ENCODE measurements around the gene RPS21.
A peak's percentile ranks its signal among the peaks of the same experiment; 100 is the strongest.

The RPS21 gene

DNA sequence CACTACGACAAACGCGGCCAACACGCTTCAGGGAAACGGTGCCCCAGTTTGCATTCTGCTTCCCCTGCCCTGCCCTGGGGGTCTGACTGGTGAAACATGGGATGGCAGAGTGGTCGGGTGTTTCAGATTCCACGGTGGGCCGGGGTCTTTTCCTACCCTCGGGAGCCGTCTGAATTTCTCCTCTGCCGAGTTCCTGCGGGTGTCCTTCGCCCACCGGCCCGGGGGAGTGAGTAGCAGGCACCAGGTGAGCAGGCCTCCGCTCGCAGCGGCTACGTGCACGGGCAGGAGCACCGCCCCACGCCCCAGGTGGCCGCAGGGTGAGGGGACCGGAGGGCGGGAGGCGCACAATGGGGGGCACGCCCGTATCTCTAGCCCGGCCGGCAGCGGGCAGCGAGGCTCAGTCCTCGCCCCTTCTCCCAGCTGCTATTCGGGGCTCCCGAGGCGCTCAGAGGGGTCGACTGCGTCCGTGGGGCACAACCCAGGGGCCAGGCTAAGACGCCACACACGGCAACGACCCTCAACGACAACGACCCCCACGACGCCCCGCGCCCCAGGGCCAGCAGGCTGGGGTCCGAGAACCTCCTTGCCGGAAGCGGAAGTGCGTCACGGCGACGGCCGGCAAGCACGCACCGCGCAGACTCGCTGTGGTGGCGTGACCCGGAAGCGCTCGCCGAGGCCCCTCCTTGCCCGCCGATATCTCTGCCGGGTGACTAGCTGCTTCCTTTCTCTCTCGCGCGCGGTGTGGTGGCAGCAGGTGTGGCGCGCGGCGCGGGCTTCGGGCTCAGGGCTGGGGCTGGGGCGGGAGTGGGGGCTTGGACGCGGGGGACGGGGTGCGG lies at the start of gene RPS21:
TSS of gene RPS21 (plus strand) at position 721 of the 836 bp plus-strand sequence. CDS start 236 bp downstream, outside the sequence.
- peak within 1 kb of the TSS; percentile 99 for H3K4me3 ChIP-seq (ENCODE audit: low read depth, low read length)
- TF ChIP-seq, protein P1, sequence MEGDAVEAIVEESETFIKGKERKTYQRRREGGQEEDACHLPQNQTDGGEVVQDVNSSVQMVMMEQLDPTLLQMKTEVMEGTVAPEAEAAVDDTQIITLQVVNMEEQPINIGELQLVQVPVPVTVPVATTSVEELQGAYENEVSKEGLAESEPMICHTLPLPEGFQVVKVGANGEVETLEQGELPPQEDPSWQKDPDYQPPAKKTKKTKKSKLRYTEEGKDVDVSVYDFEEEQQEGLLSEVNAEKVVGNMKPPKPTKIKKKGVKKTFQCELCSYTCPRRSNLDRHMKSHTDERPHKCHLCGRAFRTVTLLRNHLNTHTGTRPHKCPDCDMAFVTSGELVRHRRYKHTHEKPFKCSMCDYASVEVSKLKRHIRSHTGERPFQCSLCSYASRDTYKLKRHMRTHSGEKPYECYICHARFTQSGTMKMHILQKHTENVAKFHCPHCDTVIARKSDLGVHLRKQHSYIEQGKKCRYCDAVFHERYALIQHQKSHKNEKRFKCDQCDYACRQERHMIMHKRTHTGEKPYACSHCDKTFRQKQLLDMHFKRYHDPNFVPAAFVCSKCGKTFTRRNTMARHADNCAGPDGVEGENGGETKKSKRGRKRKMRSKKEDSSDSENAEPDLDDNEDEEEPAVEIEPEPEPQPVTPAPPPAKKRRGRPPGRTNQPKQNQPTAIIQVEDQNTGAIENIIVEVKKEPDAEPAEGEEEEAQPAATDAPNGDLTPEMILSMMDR (IDR thresholded peaks at IDR 0.05; ENCODE audit: low read depth, low read length), result no peak

DNA sequence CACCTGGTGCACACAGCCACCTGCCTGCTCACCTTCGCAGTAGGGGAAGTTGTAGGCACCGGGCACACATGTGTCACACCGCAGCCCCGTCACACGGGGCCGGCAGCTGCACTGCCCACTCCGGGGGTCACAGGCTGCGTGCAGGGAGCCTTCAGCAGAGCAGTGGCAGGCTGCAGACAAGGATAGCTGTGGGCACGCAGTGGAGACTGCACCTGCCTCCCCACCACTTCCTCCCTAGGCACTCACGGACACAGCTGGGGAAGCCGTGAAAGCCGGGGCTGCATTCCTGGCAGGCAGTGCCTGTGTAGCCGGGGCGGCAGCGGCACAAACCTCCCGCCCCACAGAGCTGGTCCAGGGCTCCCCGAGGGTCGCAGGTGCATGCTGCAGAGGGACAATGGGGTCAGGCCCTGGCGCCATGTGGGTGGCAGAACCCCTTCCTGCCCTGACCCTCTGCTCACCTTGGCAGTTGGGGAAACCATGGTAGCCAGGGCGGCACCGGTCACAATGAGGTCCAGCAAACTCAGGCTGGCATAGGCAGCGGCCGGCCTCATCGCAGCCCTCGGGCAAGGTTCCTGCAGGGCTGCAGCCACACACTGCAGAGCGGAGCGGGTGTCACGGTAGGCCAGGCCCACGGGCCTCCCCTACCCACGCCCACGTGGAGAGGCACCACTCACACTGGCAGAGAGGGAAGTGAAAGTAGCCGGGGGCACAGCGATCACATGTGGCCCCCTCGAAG lies 49.2 kb upstream of the RPS21 start:
- H3K4me3 ChIP-seq (ENCODE audit: low read depth, low read length), result no peak overlapping the region
- TF ChIP-seq, protein P1 (IDR thresholded peaks at IDR 0.05; ENCODE audit: low read depth, low read length), result no peak

DNA sequence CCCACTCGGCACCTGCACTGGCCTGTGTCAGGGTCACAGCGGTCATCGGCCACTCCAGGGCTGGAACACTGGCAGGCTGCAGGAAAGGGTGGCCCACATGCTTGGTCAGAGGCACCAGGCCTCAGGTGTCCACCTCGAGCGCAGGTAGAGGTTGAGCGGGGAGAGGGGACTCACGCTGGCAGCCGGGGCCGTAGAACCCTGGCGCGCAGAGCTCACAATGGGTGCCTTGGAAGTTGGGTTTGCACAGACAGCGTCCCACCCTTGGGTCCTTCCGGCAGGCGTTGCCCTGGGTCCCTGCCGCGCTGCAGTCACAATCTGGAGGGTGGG lies 48.6 kb upstream of the RPS21 start:
- TF ChIP-seq, protein P1 (IDR thresholded peaks at IDR 0.05; ENCODE audit: low read depth, low read length), result no peak
- H3K4me3 ChIP-seq (ENCODE audit: low read depth, low read length), result no peak overlapping the region

DNA sequence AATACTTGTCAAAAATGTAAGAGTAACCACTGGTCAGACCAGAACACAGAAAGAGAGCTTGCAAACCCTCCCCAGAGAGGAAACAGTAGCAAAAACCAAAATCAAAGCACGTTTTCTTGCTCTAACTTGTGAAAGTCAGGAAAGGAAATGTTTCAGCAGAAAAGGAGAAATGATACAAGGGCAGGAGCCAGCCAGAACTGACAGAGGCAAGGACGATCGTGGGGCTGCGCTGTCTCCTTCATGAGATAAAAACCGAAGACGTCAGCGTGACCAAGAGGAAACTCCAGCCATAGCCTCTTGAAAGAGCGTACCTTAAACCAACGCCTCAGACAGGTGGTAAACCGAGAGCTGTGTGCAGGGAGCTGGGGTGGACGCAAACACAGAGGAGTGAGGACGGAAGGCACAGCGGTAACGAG lies 47.2 kb upstream of the RPS21 start:
- H3K4me3 ChIP-seq (ENCODE audit: low read depth, low read length), result no peak overlapping the region
- TF ChIP-seq, protein P1 (IDR thresholded peaks at IDR 0.05; ENCODE audit: low read depth, low read length), result no peak

DNA sequence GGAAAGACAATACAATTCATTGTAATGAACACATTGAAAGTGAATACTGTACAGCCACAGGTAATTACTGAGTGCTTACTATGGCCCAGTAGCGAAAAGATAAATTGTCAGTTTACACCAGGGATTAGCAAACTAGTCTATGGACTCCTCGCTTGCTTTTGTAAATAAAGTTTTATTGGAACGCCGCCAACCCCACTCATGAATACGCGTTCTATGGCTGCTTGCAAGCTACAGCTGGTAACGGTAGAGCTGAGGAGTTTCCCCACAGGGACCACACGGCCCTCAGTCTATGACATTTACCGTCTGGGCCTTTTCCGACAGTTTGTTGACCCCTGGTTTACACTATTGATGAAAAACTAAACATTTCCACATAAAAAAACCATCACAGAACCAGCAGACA lies 44.0 kb upstream of the RPS21 start:
- no peak overlapping the region for H3K4me3 ChIP-seq (ENCODE audit: low read depth, low read length)
- TF ChIP-seq, protein P1 (IDR thresholded peaks at IDR 0.05; ENCODE audit: low read depth, low read length), result no peak

DNA sequence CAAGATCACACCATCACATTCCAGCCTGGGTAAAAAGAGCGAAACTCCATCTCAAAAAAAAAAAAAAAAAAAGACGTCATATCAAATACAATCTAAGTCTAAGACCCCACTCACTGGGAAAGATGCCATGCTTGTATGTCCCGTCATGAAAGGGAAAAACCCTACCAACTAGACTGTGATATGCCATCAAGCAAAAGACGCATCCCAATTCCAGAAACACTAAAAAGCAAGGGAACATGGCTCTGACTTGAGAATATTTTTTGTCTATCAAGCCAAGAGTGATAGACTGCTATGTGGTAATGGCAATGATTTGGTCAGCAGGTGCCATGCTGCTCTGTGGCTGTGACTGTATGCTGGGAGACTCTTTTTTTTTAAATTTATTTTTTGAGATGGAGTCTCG lies 42.8 kb upstream of the RPS21 start:
- H3K4me3 ChIP-seq (ENCODE audit: low read depth, low read length), result no peak overlapping the region
- TF ChIP-seq, protein P1 (IDR thresholded peaks at IDR 0.05; ENCODE audit: low read depth, low read length), result no peak

DNA sequence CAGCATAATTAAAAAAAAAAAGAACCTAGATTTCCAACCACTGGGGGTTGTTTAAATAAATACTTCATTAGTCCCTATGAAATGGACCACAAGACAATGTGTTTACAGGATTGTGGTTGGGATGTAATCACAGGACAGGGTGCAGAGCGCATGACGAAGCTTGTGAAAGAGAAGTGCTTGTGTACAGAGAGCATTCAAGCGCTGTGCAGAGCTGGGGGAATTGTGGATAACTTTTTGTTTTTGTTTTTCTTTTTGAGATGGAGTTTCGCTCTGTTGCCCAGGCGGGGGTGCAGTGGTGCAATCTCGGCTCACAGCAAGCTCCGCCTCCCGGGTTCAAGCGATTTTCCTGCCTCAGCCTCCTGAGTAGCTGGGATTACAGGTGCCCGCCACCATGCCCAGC lies 42.1 kb upstream of the RPS21 start:
- TF ChIP-seq, protein P1 (IDR thresholded peaks at IDR 0.05; ENCODE audit: low read depth, low read length), result no peak

More for the DNA sequence above, 42.1 kb upstream of the RPS21 start:
- no peak overlapping the region for H3K4me3 ChIP-seq (ENCODE audit: low read depth, low read length)
